Measurements from ENCODE around the gene ABT1. TPM values are rescaled to one million over a fixed set of nuclear protein-coding genes. Genes with fewer than 3 reads are reported as not detected.
"Not testable (repeated sequence)": the region's sequence is repeated elsewhere in the genome, so short reads cannot be mapped to it uniquely, and the experiment has no call there.

Gene ABT1
- polyA plus RNA-seq (ENCODE audit: insufficient read length): 10.4 TPM

DNA sequence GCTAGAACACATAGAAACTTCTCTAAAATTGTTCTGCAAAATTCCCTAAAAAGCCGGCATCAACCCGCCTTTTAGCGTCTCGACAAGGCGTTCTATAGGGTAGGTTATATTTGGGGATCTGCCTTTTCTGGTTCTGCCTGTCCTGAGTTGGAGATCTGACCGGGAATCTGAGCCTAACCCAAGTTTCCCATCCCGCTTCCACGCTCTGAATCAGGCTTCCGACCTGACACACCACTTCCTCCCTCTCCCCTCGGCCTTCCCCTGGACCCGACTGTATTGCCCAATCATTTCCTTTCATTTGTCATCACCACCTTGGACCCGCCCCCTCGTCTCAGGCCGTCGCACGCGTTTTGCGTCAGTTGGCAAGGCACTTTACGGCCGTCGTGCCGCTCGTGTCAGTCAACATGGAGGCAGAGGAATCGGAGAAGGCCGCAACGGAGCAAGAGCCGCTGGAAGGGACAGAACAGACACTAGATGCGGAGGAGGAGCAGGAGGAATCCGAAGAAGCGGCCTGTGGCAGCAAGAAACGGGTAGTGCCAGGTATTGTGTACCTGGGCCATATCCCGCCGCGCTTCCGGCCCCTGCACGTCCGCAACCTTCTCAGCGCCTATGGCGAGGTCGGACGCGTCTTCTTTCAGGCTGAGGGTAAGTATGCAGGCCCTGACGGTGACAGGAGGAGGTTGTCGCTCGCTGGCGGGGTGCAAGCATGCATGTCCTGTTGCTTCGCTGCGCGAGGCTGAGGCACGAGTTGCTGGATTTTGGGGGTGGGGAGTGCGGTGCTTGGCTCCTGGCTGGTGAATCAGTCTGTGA, at the start of gene ABT1:
Gene ABT1, plus strand, starts transcription at position 375 of the 810 bp plus-strand sequence. Its CDS starts 30 bp downstream, at position 405.
- DNase-seq: peak; percentile 99

DNA sequence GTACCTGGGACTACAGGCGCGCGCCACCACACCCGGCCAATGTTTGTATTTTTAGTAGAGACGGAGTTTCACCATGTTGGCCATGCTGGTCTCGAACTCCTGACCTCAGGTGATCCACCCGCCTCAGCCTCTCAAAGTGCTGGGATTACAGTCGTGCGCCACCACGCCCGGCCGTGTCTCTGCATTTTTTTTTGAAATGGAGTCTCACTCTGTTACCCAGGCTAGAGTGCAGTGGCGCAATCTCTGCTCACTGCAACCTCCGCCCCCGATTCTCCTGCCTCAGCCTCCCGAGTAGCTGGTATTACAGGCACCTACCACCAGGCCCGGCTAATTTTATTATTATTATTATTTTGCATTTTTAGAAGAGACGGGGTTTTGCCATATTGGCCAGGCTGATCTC, 49.4 kb upstream of the ABT1 start:
- not testable (repeated sequence) for DNase-seq

DNA sequence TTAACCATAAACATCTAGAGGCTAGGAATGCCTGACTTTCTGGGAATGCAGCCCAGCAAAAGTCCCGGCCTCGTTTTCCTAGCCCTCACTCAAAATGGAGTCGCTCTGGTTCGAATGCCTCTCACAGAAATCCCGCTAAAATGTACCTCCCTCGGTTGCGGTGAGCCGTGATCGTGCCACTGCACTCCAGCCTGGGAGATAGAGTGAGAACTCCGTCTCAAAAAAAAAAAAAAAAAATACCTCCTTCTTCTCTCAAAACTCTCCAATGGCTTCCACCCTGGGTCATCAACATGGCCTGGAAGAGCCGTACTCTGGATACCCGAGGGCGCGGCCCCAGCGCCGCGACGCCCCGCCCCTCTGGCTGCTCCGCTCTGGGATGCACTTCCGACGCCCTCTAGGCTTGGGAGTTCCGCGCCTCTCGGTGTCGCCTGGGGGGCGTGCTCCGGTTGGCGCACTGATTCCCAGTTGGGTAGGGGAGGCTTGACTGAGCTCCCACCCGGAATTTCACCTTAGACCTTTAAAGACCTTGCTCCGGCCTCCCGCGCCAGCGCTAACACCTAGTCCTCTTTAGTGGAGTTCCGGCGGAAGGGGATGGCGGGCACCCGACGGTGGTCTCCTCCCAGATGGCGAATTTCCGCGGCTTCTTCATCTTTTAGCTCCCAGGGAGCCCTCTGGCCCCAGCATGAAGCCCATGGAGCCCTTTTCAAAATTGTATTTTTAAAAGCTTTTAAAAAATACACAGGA, 46.3 kb upstream of the ABT1 start:
- peak; percentile 78 for DNase-seq

DNA sequence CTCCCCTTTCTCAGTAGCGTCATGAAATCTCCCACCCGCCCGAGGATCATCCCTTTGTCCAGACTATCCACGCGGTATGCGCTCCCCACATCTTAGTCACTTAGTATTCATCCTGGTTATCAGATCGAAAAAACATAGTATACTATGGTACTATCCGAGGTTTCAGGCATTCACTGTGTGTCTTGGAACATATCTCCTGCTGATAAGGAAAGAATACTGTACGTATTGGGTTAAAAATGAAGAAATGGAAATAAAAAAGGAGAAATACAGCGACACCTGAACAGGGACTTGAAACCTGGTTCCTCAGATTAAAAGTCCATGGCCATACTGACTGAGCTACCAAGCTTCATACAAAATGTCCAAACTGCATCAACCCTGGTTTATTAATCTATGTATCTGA, 44.5 kb upstream of the ABT1 start:
- DNase-seq: no peak

DNA sequence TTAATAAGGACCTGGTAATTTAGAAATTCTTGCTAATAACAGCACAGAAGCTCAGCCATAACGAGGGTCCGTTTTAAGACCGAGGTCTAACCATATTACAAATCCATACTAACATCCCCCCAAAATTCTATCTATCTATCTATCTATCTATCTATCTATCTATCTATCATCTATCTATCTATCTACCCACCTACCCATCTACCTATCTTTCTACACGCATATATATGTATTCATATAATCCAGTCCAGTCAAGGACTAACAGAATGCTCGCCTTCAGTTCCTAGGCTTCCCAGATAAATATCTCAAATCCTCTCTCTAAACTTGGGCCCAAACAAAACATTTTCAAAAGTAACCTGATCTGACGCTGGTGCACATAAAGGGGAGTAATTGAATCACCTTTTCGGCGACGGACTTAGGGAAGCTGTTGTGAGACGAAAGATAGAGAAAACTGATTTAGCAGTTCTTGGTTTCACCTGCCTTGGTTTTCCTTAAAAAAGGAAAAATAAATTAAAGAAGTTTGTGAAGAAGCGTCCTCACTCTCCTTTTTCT, 44.0 kb upstream of the ABT1 start:
- DNase-seq: no peak

DNA sequence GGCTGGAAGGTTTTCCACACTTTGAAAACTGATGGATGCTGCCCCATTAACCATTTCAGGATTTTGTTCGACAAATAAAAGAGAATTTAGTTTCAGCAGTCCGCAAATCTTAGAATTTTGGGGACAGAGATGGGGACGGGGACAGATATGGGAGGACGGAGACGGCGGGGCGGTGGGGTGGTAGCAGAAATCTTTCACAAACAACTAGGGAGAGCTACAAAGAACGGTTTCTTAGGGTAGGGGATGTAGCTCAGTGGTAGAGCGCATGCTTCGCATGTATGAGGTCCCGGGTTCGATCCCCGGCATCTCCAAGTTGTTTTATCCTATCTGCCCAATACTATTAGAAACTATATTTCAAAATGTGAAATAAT, 43.5 kb upstream of the ABT1 start:
- DNase-seq: peak; percentile 82

DNA sequence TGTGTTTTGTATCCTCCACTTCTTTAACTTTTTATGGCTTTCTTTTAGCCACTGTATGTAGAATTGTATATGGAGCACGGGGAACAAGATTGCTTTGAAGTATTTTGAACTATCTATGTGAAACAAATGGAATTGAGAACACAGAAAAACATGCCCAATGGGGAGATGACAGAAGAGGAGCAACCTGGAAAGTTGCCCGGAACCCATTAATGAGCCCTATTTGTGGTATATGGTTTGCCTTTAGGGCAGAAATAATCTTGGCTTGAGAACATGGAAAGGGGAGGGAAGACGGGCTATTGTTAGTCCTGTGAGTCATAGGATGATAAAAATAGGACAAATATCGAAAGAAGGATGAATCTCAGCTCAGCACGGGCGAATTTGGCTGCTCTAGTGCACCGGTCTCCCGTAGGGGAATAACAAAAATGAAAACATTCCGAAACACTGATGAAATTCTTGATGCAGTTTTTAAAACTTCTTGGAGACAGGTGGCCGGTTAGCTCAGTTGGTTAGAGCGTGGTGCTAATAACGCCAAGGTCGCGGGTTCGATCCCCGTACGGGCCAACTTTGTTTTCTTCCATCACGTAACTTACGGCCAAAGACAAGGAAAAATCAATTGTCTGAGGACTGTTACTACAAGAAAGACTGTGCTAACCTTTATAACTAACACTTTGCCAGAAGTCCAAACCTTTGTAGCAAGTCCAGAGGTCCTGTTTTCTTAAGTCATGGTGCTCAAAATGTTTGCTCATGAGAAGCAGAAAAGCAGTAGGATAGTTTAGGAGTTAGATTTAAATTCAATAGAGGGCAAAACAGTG, 42.9 kb upstream of the ABT1 start:
- peak; percentile 89 for DNase-seq

DNA sequence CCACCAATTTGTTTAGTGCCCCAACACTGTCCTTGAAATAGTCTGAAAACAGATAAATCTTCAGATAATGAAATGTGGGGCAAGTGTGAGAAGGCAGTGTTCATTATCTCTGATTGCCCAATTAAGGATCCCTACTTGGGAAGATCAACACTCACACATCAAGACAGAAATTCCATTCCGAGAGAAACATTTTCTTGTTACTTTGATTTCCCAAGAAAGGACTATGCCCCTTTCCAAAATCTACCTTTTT, 42.4 kb upstream of the ABT1 start:
- no peak for DNase-seq

DNA sequence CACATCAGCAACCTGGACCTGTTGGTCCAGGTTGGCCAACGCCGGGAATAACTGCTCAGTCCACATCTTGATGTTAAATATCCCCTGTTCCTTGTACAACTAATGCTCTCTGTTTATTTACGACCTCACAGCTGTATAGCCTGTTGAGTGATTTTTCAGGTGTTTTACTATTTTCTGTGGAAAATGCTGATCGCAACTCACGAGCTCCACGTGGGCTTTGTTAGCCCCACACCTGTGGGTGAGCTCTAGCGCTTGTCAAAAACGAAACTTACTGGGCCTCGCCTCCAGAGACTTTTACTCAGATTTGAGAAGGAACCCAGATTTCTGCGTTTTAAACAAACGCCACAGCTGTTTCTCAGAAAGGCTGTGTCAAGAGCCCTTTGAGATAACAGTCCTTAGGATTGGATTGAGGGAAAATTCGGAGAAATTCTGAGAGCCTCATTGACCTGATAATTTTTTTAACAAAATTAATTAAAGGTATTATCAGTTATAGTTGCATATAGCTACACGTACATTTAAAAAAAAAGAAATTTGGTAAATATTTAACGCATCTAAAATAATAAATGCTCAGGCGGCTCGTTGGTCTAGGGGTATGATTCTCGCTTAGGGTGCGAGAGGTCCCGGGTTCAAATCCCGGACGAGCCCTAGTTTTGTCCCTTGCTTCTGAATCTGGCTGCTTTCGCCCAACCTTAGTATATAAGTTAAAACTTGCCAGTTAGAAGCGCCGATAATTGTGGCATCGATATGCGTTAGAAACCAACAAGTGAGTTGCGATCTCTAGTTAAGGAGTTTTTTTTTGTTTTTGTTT, 41.9 kb upstream of the ABT1 start:
- DNase-seq: no peak

DNA sequence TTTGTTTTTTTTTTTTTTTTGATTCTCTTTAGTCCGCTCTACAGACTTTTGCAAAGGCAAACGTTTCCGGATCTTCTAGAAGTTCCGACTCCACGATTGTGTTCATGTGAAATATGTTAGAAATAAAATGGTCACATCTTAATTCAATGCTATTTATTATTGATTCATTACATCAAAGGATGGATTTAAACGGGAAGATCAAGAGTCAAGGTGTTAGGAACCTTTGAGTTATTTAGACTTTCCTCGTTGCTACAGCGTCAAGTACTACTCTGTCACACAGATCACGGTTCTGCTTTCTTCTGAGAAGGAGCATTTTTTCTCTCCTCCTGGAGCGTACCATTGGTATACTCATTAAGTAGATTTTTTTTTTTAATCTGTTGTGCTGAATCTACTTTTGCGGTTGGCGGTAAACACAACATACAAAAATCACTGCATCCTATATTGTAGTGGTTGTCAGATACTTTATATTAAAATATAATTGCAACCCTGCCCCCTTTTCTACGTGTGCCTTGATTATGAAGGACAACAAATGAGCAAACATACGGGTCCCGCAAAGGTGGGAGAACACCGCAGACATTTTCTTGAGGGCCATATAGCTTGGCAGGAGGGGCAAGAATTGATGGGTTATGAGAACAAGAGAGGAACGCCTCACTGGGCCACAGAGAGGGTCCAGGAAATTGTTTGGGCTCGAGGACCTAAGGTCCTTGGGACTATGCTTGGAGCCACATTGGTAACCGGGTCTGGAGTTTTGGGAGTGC, 41.1 kb upstream of the ABT1 start:
- DNase-seq: no peak

DNA sequence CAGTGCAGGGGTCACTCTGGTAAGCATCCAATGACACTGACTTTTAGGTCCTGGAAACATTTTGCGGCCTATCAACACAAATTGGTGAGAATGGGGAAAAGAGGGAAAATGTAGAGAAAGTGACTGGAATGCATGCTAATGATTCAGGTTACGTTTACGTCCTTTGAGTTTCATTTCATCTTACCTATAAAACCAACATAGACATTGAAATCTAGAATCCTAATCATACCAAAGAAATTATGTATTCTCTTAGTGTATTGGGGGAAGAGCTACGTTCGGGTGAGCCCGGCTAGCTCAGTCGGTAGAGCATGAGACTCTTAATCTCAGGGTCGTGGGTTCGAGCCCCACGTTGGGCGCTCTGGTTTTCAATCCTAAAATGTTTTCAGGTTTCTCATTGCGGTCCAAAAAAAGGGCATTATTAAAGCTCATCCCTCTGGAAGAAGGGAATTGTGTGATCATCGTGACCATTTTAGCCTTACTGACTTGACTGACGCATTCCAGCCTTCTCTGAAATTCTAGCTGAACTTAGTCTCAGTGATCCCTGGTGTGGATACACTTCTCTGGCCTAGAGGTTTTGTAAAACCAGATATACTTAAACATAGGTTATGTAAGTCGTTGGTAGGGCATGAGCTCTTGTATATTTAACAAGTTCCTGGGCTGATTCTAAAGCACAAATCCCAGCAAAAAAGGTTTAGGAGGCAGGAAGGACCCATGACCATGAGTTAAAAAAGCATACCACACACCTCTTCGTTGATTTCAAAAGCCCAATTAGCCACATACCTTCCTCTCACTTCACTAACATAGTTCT, 40.3 kb upstream of the ABT1 start:
- DNase-seq: no peak

DNA sequence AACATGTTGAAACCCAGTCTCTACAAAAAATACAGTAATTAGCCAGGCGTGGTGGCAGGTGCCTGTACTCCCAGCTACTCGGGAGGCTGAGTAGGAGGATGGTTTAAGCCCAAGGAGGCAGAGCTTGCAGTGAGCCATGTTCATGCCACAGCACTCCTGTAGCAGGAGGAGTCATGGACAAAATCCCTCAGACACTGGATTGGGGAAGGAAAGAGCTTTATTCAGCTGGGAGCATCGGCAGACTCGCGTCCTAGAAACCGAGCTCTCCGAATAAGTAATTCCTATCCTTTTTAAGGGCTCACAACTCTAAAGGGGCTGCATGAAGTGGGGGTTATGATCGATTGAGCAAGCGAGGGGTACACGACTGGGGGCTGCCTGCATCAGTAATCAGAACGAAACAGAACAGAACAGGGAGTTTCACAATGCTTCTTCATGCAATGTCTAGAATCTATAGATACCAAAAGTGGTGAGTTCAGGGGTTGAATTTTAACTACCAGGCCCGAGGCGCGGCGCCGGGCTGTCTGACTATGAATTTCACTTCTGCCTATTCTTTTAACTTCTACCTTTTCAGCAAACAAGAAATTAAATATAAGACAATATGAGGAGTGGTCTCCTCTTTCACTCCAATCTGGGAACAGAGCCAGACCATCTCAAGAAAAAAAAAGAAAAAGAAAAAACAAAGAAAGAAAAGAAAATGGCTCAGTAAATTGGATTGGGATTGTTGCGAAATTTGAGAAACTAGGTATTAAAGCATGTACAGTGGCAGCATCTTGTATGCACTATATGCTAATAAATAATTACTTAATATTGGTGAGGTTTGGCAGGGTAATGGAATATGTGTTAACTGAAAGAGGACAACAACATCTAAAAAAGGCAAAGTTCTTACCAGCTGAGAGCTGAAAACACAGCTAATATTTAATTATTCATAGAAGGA, 35.0 kb upstream of the ABT1 start:
- no peak for DNase-seq

DNA sequence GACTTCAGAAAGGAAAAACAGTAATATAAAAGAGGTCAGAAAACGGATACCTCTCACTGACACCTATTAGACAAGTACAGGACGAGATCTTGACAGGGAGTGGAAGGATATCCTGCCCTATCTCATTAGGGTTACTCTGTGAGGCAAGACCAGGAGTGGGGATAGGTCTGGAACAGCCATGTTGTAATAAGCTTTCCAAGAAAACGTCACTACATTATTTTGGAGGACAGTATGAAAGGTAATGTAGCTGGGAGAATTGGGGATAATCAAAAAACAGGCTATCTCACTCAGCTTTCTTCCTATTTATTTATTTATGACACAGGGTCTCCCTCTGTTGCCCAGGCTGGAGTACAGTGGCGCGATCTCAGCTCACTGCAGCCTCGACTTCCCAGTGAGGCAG, 33.3 kb upstream of the ABT1 start:
- DNase-seq: no peak

DNA sequence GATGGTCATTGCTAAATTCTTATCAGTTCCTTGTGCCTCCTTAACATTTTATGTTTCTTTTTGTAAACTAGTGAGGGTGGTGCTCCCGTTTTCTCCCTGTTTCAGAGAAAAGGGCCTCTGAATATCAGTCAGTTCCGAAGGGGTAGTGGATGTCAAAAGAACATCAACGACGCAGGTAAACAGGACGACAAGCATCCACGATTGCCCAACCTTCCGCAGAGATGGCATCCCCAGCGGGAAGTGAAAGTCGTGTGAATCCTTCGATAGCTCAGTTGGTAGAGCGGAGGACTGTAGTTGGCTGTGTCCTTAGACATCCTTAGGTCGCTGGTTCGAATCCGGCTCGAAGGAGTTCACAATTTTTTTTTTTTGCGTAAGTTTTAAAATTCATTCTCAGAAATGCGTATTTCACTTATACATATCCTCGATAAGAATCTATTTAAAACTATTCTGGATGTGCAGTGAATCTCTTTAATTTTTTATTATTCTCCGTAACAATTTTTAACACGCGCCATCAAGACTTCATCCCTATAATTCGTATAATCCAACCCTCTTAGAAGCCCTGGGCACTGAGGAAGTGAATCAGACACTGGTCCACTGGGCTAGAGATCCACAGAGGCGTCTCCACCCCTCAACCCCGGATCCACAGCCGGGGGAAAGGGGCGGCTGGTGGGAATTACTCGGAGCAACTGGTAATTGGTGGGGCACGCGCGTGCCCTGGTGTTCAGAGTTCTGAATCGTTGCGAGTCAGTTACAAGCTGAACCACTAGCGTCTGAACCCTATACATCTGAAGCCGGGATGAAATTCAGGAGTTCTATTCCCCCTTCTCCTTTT, 27.9 kb upstream of the ABT1 start:
- DNase-seq: peak; percentile 95

DNA sequence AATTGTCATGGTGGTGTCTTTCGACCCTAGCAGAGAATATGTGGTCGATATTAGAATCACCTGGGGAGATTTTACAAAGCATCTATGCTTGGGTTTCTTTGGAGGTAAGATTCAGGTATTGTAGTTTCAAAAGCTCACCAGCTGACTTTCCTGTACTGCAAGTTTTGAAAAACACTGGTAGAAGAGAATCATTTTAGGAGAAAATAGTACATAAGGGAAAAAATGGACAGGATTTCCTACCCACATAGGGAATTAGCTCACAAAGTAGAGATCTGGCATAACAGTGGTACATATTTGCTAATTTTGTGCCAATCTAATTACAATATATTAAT, 27.4 kb upstream of the ABT1 start:
- no peak for DNase-seq

DNA sequence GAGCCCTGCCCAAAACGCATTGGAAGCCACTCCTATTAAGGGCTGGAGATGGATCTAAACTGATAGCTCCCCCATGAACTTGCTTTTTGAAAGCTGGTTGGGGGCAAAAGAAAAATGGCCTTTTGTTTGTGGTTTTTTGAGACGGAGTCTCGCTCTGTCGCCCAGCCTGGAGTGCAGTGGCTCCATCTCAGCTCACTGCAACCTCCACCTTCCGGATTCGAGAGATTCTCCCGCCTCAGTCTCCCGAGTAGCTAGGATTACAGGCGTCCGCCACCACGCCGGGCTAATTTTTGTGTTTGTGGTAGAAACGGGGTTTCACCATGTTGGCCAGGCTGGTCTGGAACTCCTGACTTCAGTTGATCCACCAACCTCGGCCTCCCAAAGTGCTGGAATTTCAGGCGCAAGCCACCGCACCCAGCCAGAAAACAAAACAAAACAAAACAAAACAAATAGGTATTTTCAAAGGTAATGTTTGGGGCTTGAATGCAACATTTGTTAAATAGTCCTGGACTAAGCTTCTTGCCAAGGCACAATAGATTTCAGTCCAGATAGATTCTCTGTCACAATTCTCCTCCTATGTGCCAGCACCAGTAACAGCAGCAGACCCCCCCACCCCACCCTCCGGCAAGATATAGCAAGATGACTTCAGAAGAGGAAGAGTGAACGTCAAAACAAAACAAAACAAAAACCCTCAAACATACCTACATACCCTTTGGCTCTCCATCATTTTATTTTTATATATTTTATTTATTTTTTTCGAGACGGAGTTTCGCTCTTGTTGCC, 26.5 kb upstream of the ABT1 start:
- DNase-seq: no peak

DNA sequence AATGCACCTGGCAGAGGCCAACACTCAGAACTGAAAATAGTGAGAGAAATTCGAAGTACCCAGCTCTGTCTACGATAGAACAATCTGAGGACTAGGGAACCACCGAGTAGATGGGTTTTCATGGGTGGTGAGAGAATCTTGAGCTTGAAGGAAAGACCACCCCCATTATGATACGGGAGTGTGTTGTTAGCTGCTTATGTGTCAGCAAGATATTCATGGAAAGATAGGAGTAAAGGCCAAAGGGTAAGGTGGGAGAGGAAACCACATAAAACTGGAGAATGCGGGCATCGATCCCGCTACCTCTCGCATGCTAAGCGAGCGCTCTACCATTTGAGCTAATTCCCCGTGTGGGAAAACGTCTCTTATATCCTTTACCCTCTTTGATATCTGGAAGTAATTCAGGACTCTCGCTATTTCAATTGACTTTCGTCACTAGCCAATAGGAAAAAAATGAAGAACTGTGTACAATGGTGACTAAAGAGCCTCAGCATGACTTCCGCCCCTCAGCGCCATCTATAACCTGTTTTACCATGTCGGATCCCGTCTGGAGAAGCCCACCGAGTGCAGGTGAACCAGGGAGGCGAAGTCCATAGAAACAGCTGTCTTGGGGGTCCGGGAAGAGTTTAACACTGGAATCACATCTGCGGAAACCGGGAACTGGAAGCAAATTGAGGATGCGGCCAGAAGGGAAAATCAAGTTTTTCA, 25.0 kb upstream of the ABT1 start:
- no peak for DNase-seq

Data from hindlimb muscle (tissue), 1 donor.